ENCODE measurements around the gene SRGN. TPM values are rescaled to one million over a fixed set of nuclear protein-coding genes. Genes with fewer than 3 reads are reported as not detected.

Gene SRGN
- total and polyA plus RNA-seq, 2 of the 8 experiments (the other 6 are each of a cell fraction or from before 2014, with no cell fraction given), result 0.06 TPM; not detected in 1

DNA sequence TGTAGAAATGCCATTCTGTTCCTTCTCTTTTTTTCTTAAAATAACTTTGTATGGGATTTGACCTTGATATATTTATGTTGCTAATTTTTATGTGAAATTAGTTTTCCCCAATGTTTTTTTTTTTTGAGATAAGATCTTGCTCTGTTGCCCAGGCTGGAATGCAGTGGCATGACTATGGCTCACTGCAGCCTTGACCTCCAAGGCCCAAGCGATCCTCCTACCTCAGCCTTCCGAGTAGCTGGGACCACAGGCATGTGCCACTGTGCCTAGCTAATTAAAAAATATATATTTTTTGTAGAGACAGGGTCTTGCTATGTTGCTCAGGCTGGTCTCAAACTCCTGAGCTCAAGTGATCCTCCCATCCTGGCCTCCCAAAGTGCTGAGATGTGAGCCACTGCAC, 52.1 kb downstream of the SRGN start (continued):
- no peak for TF ChIP-seq RBBP5 (IDR thresholded peaks at IDR 0.05; ENCODE audit: borderline replicate concordance, low read depth, low read length)
- TF ChIP-seq BACH1 (IDR thresholded peaks at IDR 0.05; ENCODE audit: low read length), result no peak
